ENCODE results near the gene ZNF574. TPM values are rescaled to one million over a fixed set of nuclear protein-coding genes. Genes with fewer than 3 reads are reported as not detected.

The ZNF574 gene
- total RNA-seq, 1 experiment from 2014 or later = 35.6 TPM

DNA sequence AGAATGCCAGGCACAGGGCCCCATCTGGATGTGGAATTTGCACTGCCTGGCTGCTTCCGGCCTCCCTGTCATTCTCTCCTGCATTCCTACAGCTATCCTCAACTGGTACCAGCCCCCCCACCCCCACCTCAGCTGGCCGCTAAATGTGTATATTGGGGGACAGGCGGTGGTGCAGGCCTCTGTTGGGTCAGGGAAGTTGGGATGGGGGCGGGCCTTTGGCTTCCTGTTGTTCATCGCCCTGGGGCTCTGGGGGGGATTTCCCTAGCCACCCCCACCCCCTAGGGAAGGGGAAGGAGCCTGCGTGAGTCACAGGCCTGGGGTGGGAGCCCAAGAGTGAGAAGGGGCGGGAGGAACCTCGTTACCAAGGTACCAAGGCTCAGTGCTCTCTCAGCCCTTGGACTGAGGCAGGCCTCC lies 45.7 kb downstream of the ZNF574 start:
- no peak overlapping the region for H2BK120ac ChIP-seq (ENCODE audit: low read depth, low read length, poor library complexity, severe bottlenecking)
- no peaks in the 10 kb centered on the region for H3K79me2 ChIP-seq (ENCODE audit: insufficient read depth, low read length)
- H3K4ac ChIP-seq (ENCODE audit: low read depth, low read length) = no peak overlapping the region
- TF ChIP-seq, protein P1, sequence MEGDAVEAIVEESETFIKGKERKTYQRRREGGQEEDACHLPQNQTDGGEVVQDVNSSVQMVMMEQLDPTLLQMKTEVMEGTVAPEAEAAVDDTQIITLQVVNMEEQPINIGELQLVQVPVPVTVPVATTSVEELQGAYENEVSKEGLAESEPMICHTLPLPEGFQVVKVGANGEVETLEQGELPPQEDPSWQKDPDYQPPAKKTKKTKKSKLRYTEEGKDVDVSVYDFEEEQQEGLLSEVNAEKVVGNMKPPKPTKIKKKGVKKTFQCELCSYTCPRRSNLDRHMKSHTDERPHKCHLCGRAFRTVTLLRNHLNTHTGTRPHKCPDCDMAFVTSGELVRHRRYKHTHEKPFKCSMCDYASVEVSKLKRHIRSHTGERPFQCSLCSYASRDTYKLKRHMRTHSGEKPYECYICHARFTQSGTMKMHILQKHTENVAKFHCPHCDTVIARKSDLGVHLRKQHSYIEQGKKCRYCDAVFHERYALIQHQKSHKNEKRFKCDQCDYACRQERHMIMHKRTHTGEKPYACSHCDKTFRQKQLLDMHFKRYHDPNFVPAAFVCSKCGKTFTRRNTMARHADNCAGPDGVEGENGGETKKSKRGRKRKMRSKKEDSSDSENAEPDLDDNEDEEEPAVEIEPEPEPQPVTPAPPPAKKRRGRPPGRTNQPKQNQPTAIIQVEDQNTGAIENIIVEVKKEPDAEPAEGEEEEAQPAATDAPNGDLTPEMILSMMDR (conservative IDR thresholded peaks at IDR 0.05) = no peak
- H3K56ac ChIP-seq (ENCODE audit: insufficient read length, low read depth, low read length) = no peak overlapping the region
- no peak overlapping the region for H4K5ac ChIP-seq (ENCODE audit: insufficient read length, low read depth, low read length)
- Mint-ChIP-seq H3K27ac (no peak overlapping the region; a peak in 1 of 7 replicates), H3K9me3 (no peaks in the 10 kb centered on the region; a peak in 1 of 5 replicates), H3K4me3 (no peak overlapping the region), H3K27me3 (ENCODE audit: low read depth) (peaks cover 19% of the 10 kb centered on the region), H3K4me1 (peaks cover 14 to 23% of the 10 kb centered on the region in 2 experiments), H3K36me3 (ENCODE audit: insufficient read depth in 1 of 3, low read depth in 3 of 3) (no peaks in the 10 kb centered on the region)
- no peak overlapping the region for H2BK5ac ChIP-seq (ENCODE audit: insufficient read length, low read length)
- no peak overlapping the region for H2AFZ ChIP-seq (ENCODE audit: low read length)
- H4K8ac ChIP-seq (replicated peaks; ENCODE audit: insufficient read length, low read depth, low read length) = no peak overlapping the region
- no peak overlapping the region; the same call in 1 of the 2 replicates for H3K14ac ChIP-seq (ENCODE audit: insufficient read depth, low read length)
- no peaks in the 10 kb centered on the region for H3K27me3 ChIP-seq (ENCODE audit: insufficient read depth, low read length)
- H4K91ac ChIP-seq (ENCODE audit: insufficient read length, low read depth, low read length) = no peak overlapping the region
- H3K27ac ChIP-seq (ENCODE audit: insufficient read length, low read depth, low read length) = no peak overlapping the region
- no CpG with 5 or more reads among the region's 8 CpGs for WGBS (ENCODE audit: extremely low coverage, insufficient read length, low lambda C conversion rate)
- no peak overlapping the region for H3K18ac ChIP-seq (ENCODE audit: insufficient read length, low read depth, low read length)
- H3K4me1 ChIP-seq (ENCODE audit: insufficient read depth, low read length) = 0 out of 2 replicates have a peak, but pooled peaks cover 2% of the 10 kb centered on the region
- no peak overlapping the region for H3T11ph ChIP-seq (ENCODE audit: low read length)
- no peak overlapping the region for H2BK15ac ChIP-seq (ENCODE audit: low read depth, low read length)
- H3K23me2 ChIP-seq (ENCODE audit: insufficient read length, low read depth, low read length, poor library complexity, severe bottlenecking) = no peaks in the 10 kb centered on the region
- no peak overlapping the region for H2BK20ac ChIP-seq (ENCODE audit: low read depth, low read length, poor library complexity, severe bottlenecking)
- H3K23ac ChIP-seq (ENCODE audit: insufficient read length, low read depth, low read length) = no peak overlapping the region
- no peak for DNase-seq
- H3K4me2 ChIP-seq (ENCODE audit: insufficient read depth, insufficient read length, low read length) = no peak overlapping the region
- H2AK5ac ChIP-seq (ENCODE audit: insufficient read length, low read length) = no peak overlapping the region
- H3K9me3 ChIP-seq (ENCODE audit: control insufficient read depth, low read depth, low read length) = no peaks in the 10 kb centered on the region
- H2BK12ac ChIP-seq (ENCODE audit: insufficient read length, low read depth, low read length) = no peak overlapping the region
- H3K79me1 ChIP-seq (ENCODE audit: insufficient read depth, low read depth, low read length, poor library complexity, severe bottlenecking) = no peaks in the 10 kb centered on the region
- H4K20me1 ChIP-seq (ENCODE audit: control insufficient read depth, insufficient read depth, insufficient read length) = no peaks in the 10 kb centered on the region
- no peak overlapping the region for H3K9ac ChIP-seq (ENCODE audit: extremely low read depth, insufficient read length, low read length)

Measured in H9 (cell line).